ENCODE data around the gene TBC1D5. TPM values are rescaled to one million over a fixed set of nuclear protein-coding genes. Genes with fewer than 3 reads are reported as not detected.

Gene TBC1D5
- total RNA-seq, 1 donor from 2014 or later: 75.6 TPM

- Histone ChIP-seq H3K9me3 (peaks cover 13% of the 10 kb centered on the region), H3K27me3 (ENCODE audit: low read depth) (no peaks in the 10 kb centered on the region), H3K4me3 (no peak overlapping the region), H3K36me3 (no peaks in the 10 kb centered on the region), H3K4me1 (no peaks in the 10 kb centered on the region), H3K27ac (no peak overlapping the region)
- ATAC-seq (no peak), DNase-seq (no peak)
- intact Hi-C loops (cut with DNase I): no loop called here
- no peak for TF ChIP-seq CTCF (IDR thresholded peaks at IDR 0.05)
Observed at GRCh38 chr3:17204049-17204650, 538.3 kb downstream of the TBC1D5 start.

- H3K4me1 ChIP-seq: no peaks in the 10 kb centered on the region
- no peak for TF ChIP-seq CTCF (IDR thresholded peaks at IDR 0.05)
- no peaks in the 10 kb centered on the region for H3K27me3 ChIP-seq (ENCODE audit: low read depth)
- ATAC-seq: no peak
- H3K4me3 ChIP-seq: no peak overlapping the region
- H3K9me3 ChIP-seq: peaks cover 13% of the 10 kb centered on the region
- no peak overlapping the region for H3K27ac ChIP-seq
- no peak for DNase-seq
- H3K36me3 ChIP-seq: no peaks in the 10 kb centered on the region
- intact Hi-C loops (cut with DNase I): no loop called here
Observed at GRCh38 chr3:17201538-17201937, 540.9 kb downstream of the TBC1D5 start.

GRCh38 chr3:17195856-17196604 is 546.4 kb downstream of the TBC1D5 start:
- Histone ChIP-seq H3K36me3 (no peaks in the 10 kb centered on the region), H3K27ac (no peak overlapping the region), H3K4me1 (peaks cover 16% of the 10 kb centered on the region), H3K4me3 (no peak overlapping the region), H3K27me3 (ENCODE audit: low read depth) (no peaks in the 10 kb centered on the region), H3K9me3 (no peaks in the 10 kb centered on the region)
- peak; percentile 39 to 64 for ATAC-seq
- intact Hi-C loops (cut with DNase I): no loop called here
- TF ChIP-seq CTCF (IDR thresholded peaks at IDR 0.05): peak; percentile 19
- DNase-seq: no peak

GRCh38 chr3:17195192-17195611 is 547.2 kb downstream of the TBC1D5 start:
- Histone ChIP-seq H3K27ac (no peak overlapping the region), H3K4me3 (no peak overlapping the region), H3K4me1 (peaks cover 21% of the 10 kb centered on the region), H3K27me3 (ENCODE audit: low read depth) (no peaks in the 10 kb centered on the region), H3K36me3 (no peaks in the 10 kb centered on the region), H3K9me3 (no peaks in the 10 kb centered on the region)
- ATAC-seq (no peak), DNase-seq (no peak)
- TF ChIP-seq CTCF (IDR thresholded peaks at IDR 0.05): no peak
- intact Hi-C loops (cut with DNase I): no loop called here

- no peak for TF ChIP-seq CTCF (IDR thresholded peaks at IDR 0.05)
- DNase-seq (no peak), ATAC-seq (no peak)
- no peak overlapping the region for H3K27ac ChIP-seq
- peaks cover 21% of the 10 kb centered on the region for H3K4me1 ChIP-seq
- H3K36me3 ChIP-seq: no peaks in the 10 kb centered on the region
- H3K27me3 ChIP-seq (ENCODE audit: low read depth): no peaks in the 10 kb centered on the region
- intact Hi-C loops (cut with DNase I): no loop called here
- no peaks in the 10 kb centered on the region for H3K9me3 ChIP-seq
- no peak overlapping the region for H3K4me3 ChIP-seq
Observed at GRCh38 chr3:17194116-17194515, 548.3 kb downstream of the TBC1D5 start.
